Smooth muscle cell (in vitro differentiated cells): ENCODE data around the gene ZNF44. TPM values are rescaled to one million over a fixed set of nuclear protein-coding genes. Genes with fewer than 3 reads are reported as not detected.

Source experiments
- DNase-seq: peaks from one replicate; lab custom pipeline; 2025; ENCODE audit not compliant: unreplicated experiment; lab: John Stamatoyannopoulos, UW
- H2AFZ ChIP-seq: fragments of 200-600 bp; sonication (generic); 2 replicates; pipeline ENCODE4 v1.6.0; 2016; ENCODE audit warnings: antibody characterized with exemption, low read depth, mild to moderate bottlenecking
- H3F3A ChIP-seq: fragments of 200-600 bp; sonication (generic); 2 replicates; pipeline ENCODE4 v1.6.0; 2017; ENCODE audit warnings: antibody characterized with exemption, low read depth
- H3K27ac ChIP-seq: fragments of 200-600 bp; sonication (generic); 2 replicates; pipeline ENCODE4 v1.5.1; 2016; ENCODE audit warnings: low read depth, mild to moderate bottlenecking
- H3K27me3 ChIP-seq: fragments of 200-600 bp; sonication (generic); 2 replicates; pipeline ENCODE4 v1.6.1; 2016; ENCODE audit warnings: low read depth, mild to moderate bottlenecking
- H3K36me3 ChIP-seq: fragments of 200-600 bp; sonication (generic); 2 replicates; pipeline ENCODE4 v1.5.1; 2016; ENCODE audit warnings: low read depth
- H3K4me1 ChIP-seq: fragments of 200-600 bp; sonication (generic); 2 replicates; pipeline ENCODE4 v1.5.1; 2016; ENCODE audit warnings: low read depth
- H3K4me2 ChIP-seq: fragments of 200-600 bp; sonication (generic); 2 replicates; pipeline ENCODE4 v1.6.0; 2016; ENCODE audit warnings: mild to moderate bottlenecking
- H3K4me3 ChIP-seq: fragments of 200-600 bp; sonication (generic); 2 replicates; pipeline ENCODE4 v1.5.1; 2016; ENCODE audit warnings: mild to moderate bottlenecking
- H3K79me2 ChIP-seq: fragments of 200-600 bp; sonication (generic); 2 replicates; pipeline ENCODE4 v1.6.0; 2016; ENCODE audit warnings: low read depth, mild to moderate bottlenecking
- H3K9ac ChIP-seq: fragments of 200-600 bp; sonication (generic); 2 replicates; pipeline ENCODE4 v1.6.0; 2016; ENCODE audit warnings: low read depth
- H3K9me3 ChIP-seq: fragments of 200-600 bp; sonication (generic); replicated peaks from 2 replicates; pipeline ENCODE4 v1.5.1; 2016; ENCODE audit warnings: low read depth
- H4K20me1 ChIP-seq: fragments of 200-600 bp; sonication (generic); 2 replicates; pipeline ENCODE4 v1.6.0; 2016; ENCODE audit warnings: low read depth
- WGBS: methylation state at CpG from one replicate; pipeline ENCODE4 v1.1.7; 2016; ENCODE audit warnings: low lambda C conversion rate; 5-methylcytosine and 5-hydroxymethylcytosine counted together
- polyA plus RNA-seq: library from polyadenylated mRNA; unstranded; fragments of >200 nt; fragmentation: Nextera tagmentation; extraction: Ambion mirVana; gene quantifications from 2 replicates; pipeline ENCODE4 v1.2.1, GENCODE V29; 2016
- total RNA-seq: library from RNA; depleted of rRNA; stranded (reverse); fragments of >200 nt; gene quantifications from 2 replicates; pipeline ENCODE4 v1.2.3, GENCODE V29; 2014
- TF ChIP-seq, protein P1 (sequence below): fragments of 200-600 bp; sonication (generic); IDR thresholded peaks from 2 replicates; pipeline ENCODE4 v1.5.1; 2017; ENCODE audit warnings: borderline replicate concordance, mild to moderate bottlenecking, antibody characterized with exemption; ENCODE audit not compliant: insufficient read depth, poor library complexity, severe bottlenecking

The ZNF44 gene
- total and polyA plus RNA-seq, 2 experiments from 2014 or later = 3.2 to 5.8 TPM

- H2AFZ ChIP-seq = no peak overlapping the region
Observed at GRCh38 chr19:12270854-12271253, 23.8 kb downstream of the ZNF44 start.

DNA sequence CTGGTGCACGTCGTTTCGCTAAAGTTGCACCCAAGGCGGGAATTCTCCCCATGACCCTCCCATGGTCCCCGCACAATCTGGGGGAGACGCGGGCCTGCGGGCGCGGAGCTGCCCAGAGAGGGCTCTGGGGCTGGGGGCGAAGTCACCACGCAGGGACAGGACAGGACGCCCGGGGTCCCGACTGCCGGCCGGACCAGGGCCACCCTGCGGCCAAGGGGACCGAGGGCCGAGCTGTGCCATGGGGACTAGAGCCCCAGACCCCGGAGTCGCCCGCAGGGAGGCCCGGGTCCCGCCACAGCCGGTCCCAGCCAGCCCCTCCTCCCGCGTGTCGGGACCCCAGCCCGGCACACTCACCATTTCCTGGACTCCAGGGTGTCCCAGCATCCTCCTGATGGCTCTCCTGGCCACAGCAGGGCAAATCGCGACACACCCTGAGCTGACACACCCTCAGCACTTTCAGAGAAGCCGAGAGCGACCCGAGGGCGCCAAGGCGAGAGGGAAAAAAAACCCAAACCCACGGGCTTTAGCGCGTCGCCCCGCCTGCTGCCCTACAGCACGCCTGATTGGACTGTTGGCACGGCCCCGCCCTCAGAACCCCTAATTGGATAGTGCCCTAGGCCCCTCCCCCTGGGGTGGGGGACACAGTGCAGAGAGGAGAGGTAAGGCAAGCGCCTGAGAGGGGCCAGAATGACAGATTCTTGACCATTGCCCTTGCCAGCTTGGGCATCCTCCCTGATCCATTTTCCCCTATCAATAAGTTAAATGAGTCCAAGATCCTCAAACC is 28.6 kb downstream of the ZNF44 start:
- peaks cover 31% of the 10 kb centered on the region for H3K9me3 ChIP-seq

More at GRCh38 chr19:12270854-12271253, 23.8 kb downstream of the ZNF44 start:
- Histone ChIP-seq H3K9ac (no peak overlapping the region), H3K9me3 (peaks cover 61% of the 10 kb centered on the region), H4K20me1 (no peaks in the 10 kb centered on the region), H3K4me3 (no peak overlapping the region), H3K4me1 (no peaks in the 10 kb centered on the region), H3K79me2 (no peaks in the 10 kb centered on the region), H3K4me2 (no peak overlapping the region), H3K27me3 (no peaks in the 10 kb centered on the region), H3K27ac (no peak overlapping the region), H3F3A (no peaks in the 10 kb centered on the region), H3K36me3 (peaks cover 64% of the 10 kb centered on the region)
- 99% methylated on average over 2 of the region's 2 CpGs for WGBS
- TF ChIP-seq, protein P1, sequence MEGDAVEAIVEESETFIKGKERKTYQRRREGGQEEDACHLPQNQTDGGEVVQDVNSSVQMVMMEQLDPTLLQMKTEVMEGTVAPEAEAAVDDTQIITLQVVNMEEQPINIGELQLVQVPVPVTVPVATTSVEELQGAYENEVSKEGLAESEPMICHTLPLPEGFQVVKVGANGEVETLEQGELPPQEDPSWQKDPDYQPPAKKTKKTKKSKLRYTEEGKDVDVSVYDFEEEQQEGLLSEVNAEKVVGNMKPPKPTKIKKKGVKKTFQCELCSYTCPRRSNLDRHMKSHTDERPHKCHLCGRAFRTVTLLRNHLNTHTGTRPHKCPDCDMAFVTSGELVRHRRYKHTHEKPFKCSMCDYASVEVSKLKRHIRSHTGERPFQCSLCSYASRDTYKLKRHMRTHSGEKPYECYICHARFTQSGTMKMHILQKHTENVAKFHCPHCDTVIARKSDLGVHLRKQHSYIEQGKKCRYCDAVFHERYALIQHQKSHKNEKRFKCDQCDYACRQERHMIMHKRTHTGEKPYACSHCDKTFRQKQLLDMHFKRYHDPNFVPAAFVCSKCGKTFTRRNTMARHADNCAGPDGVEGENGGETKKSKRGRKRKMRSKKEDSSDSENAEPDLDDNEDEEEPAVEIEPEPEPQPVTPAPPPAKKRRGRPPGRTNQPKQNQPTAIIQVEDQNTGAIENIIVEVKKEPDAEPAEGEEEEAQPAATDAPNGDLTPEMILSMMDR = no peak
- no peak for DNase-seq

DNA sequence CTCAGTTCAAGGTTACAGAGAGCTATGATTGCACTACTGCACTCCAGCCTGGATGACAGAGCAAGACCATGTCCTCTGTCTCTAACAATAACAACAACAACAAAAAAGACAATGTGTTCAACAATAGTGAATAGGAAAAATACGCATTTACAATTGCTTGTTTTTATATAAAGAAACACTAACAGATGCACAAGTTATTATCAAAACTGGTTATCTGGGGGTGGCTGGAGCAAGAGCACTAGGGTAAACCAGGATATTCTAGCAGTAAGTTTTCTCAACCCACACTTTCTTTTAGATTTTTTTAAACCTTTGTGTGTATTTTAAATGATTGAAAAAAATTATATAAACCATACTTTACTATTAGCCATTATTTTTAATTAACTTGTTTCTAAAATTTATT is 33.1 kb downstream of the ZNF44 start:
- peaks cover 8% of the 10 kb centered on the region for H3K9me3 ChIP-seq
- no peaks in the 10 kb centered on the region for H3K36me3 ChIP-seq
- no peak overlapping the region for H3K9ac ChIP-seq
- no peak overlapping the region for H3K4me3 ChIP-seq
- H3K27ac ChIP-seq = no peak overlapping the region
- H3K27me3 ChIP-seq = no peaks in the 10 kb centered on the region
- DNase-seq = no peak
- no peaks in the 10 kb centered on the region for H3F3A ChIP-seq
- H4K20me1 ChIP-seq = no peaks in the 10 kb centered on the region
- H2AFZ ChIP-seq = no peak overlapping the region
- no peak overlapping the region for H3K4me2 ChIP-seq
- 94% methylated on average over 1 of the region's 1 CpG for WGBS
- TF ChIP-seq, protein P1 = no peak
- no peaks in the 10 kb centered on the region for H3K79me2 ChIP-seq
- H3K4me1 ChIP-seq = no peaks in the 10 kb centered on the region

More for the DNA sequence above, 28.6 kb downstream of the ZNF44 start:
- Histone ChIP-seq H3K9ac (no peak overlapping the region), H3K36me3 (peaks cover 18% of the 10 kb centered on the region), H3F3A (no peaks in the 10 kb centered on the region), H3K27ac (no peak overlapping the region), H3K27me3 (no peaks in the 10 kb centered on the region), H3K79me2 (no peaks in the 10 kb centered on the region), H2AFZ (no peak overlapping the region), H3K4me1 (no peaks in the 10 kb centered on the region), H4K20me1 (no peaks in the 10 kb centered on the region), H3K4me3 (no peak overlapping the region), H3K4me2 (no peak overlapping the region)
- no peak for DNase-seq
- TF ChIP-seq, protein P1 = no peak
- 96% methylated on average over 31 of the region's 46 CpGs for WGBS

DNA sequence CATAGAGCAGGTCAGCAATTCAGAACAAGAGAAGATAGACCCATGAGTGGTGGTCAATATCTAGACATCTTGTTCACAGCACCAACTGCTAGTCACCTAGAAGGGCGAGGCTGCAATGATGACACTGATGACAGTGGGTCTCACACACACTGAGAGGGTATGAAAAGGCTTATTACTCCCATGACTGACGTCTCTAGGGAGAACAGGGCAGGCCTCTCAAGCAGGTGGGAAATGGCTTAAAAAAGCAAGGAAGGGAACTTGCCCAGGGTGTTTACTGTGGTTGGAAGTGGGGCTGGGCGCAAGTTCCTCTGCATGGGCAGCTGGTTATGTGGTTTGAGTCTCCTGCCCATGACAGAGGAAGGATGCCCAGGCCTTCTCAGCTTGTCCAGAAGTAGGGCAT is 33.8 kb downstream of the ZNF44 start:
- Histone ChIP-seq H3K9ac (no peak overlapping the region), H3K27ac (no peak overlapping the region), H3K4me3 (no peak overlapping the region), H3K36me3 (no peaks in the 10 kb centered on the region), H3F3A (no peaks in the 10 kb centered on the region), H4K20me1 (no peaks in the 10 kb centered on the region), H3K4me1 (no peaks in the 10 kb centered on the region), H3K79me2 (no peaks in the 10 kb centered on the region), H3K4me2 (no peak overlapping the region), H2AFZ (no peak overlapping the region), H3K9me3 (peaks cover 8% of the 10 kb centered on the region), H3K27me3 (no peaks in the 10 kb centered on the region)
- TF ChIP-seq, protein P1 = no peak
- no peak for DNase-seq
- 94% methylated on average over 3 of the region's 3 CpGs for WGBS
